ENCODE results near the gene PRUNE2.

GRCh38 chr9:76878933-76879332, 27.0 kb downstream of the PRUNE2 start:
- TF ChIP-seq, protein P1, sequence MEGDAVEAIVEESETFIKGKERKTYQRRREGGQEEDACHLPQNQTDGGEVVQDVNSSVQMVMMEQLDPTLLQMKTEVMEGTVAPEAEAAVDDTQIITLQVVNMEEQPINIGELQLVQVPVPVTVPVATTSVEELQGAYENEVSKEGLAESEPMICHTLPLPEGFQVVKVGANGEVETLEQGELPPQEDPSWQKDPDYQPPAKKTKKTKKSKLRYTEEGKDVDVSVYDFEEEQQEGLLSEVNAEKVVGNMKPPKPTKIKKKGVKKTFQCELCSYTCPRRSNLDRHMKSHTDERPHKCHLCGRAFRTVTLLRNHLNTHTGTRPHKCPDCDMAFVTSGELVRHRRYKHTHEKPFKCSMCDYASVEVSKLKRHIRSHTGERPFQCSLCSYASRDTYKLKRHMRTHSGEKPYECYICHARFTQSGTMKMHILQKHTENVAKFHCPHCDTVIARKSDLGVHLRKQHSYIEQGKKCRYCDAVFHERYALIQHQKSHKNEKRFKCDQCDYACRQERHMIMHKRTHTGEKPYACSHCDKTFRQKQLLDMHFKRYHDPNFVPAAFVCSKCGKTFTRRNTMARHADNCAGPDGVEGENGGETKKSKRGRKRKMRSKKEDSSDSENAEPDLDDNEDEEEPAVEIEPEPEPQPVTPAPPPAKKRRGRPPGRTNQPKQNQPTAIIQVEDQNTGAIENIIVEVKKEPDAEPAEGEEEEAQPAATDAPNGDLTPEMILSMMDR (IDR thresholded peaks at IDR 0.05): no peak
- TF ChIP-seq POLR2A (IDR thresholded peaks at IDR 0.05): no peak

Data from heart left ventricle (tissue), 13 donors.